SK-N-SH (cell line): ENCODE results near the gene STARD13. TPM values are rescaled to one million over a fixed set of nuclear protein-coding genes. Genes with fewer than 3 reads are reported as not detected.

Experiments
- CTCF ChIA-PET: fragments of 300-600, 350-600 bp; formaldehyde crosslinking; extraction: SDS; loops from one replicate; lab custom pipeline; 2021; lab: Yijun Ruan, JAX
- POLR2A ChIA-PET: fragments of 350-600 bp; sonication (Branson Sonifier 250); formaldehyde crosslinking; extraction: SDS; loops from one replicate; lab custom pipeline; 2020; ENCODE audit warnings: antibody characterized with exemption, inconsistent platforms; lab: Yijun Ruan, JAX
- DNase-seq: peaks from one replicate; pipeline ENCODE4 v3.0.0; 2012
- H2AFZ ChIP-seq: fragments of 200-600 bp; sonication (generic); 2 replicates; pipeline ENCODE4 v1.8.1; 2016; ENCODE audit warnings: antibody characterized with exemption, mild to moderate bottlenecking, low read depth
- H3F3A ChIP-seq: fragments of 200-600 bp; sonication (generic); replicated peaks from 2 replicates; pipeline ENCODE3; 2016; ENCODE audit warnings: antibody characterized with exemption, mild to moderate bottlenecking; ENCODE audit not compliant: insufficient read depth
- H3K27ac ChIP-seq, 2 experiments: fragments of 200-500 bp in 1 of 2; fragments of 200-600 bp in 1 of 2; sonication (Bioruptor generic) in 1 of 2; sonication (generic), shearing (Covaris generic) in 1 of 2; 2 replicates each; pipeline versions ENCODE4 v1.5.1 to v1.6.1; 2014 to 2016; ENCODE audit warnings: low read depth in 2 of 2, inconsistent platforms in 1 of 2, low read length in 1 of 2, mild to moderate bottlenecking in 1 of 2, mixed read lengths in 1 of 2
- H3K27me3 ChIP-seq: fragments of 200-600 bp; sonication (generic), shearing (Covaris generic); 2 replicates; pipeline ENCODE4 v1.6.1; 2016; ENCODE audit warnings: mixed run types; ENCODE audit not compliant: insufficient read depth
- H3K36me3 ChIP-seq, 2 experiments: fragments of 200-500 bp in 1 of 2; fragments of 200-600 bp in 1 of 2; sonication (Bioruptor generic) in 1 of 2; sonication (generic) in 1 of 2; replicated peaks in 1 of 2; 2 replicates each; pipeline versions ENCODE3 to v1.5.1; 2014 to 2016; ENCODE audit warnings: low read length in 1 of 2, mild to moderate bottlenecking in 1 of 2; ENCODE audit not compliant: insufficient read depth in 2 of 2, control insufficient read depth in 1 of 2
- H3K4me1 ChIP-seq, 2 experiments: fragments of 200-500 bp in 1 of 2; fragments of 200-600 bp in 1 of 2; sonication (Bioruptor generic) in 1 of 2; sonication (generic), shearing (Covaris generic) in 1 of 2; 2 replicates each; pipeline versions ENCODE4 v1.5.1 to v1.6.1; 2014 to 2016; ENCODE audit warnings: low read depth in 1 of 2, low read length in 1 of 2, mixed run types in 1 of 2; ENCODE audit not compliant: insufficient read depth in 2 of 2, control insufficient read depth in 1 of 2
- H3K4me2 ChIP-seq: fragments of 200-600 bp; sonication (generic), shearing (Covaris generic); 2 replicates; pipeline ENCODE4 v1.6.1; 2017; ENCODE audit warnings: mixed run types
- H3K4me3 ChIP-seq, 2 experiments: fragments of 200-500 bp in 1 of 2; fragments of 200-600 bp in 1 of 2; sonication (Bioruptor generic) in 1 of 2; sonication (generic), shearing (Covaris generic) in 1 of 2; 2 replicates each; pipeline versions ENCODE4 v1.5.1 to v1.8.1; 2014 to 2016; ENCODE audit warnings: low read depth in 2 of 2, inconsistent platforms in 1 of 2, low read length in 1 of 2, mild to moderate bottlenecking in 1 of 2, mixed read lengths in 1 of 2, moderate library complexity in 1 of 2
- H3K79me2 ChIP-seq: fragments of 200-600 bp; sonication (generic); 2 replicates; pipeline ENCODE4 v1.8.1; 2017; ENCODE audit warnings: mild to moderate bottlenecking; ENCODE audit not compliant: insufficient read depth
- H3K9ac ChIP-seq: fragments of 200-600 bp; sonication (generic); 2 replicates; pipeline ENCODE4 v1.6.1; 2017; ENCODE audit warnings: mixed run types
- H3K9me2 ChIP-seq: fragments of 200-600 bp; sonication (generic); 2 replicates; pipeline ENCODE4 v1.6.1; 2017; ENCODE audit warnings: mixed run types
- H3K9me3 ChIP-seq: fragments of 200-600 bp; sonication (generic); 2 replicates; pipeline ENCODE4 v1.6.1; 2017; ENCODE audit warnings: mixed run types, mild to moderate bottlenecking, moderate library complexity
- H4K20me1 ChIP-seq: fragments of 200-600 bp; sonication (generic); 2 replicates; pipeline ENCODE4 v1.6.1; 2017; ENCODE audit warnings: mild to moderate bottlenecking, mixed run types; ENCODE audit not compliant: insufficient read depth
- EZH2phosphoT487 ChIP-seq: fragments of 200-600 bp; sonication (generic); IDR thresholded peaks from 2 replicates; pipeline ENCODE4 v1.6.1; 2017; ENCODE audit warnings: low read depth, mixed run types, mild to moderate bottlenecking, antibody characterized with exemption, moderate library complexity, borderline replicate concordance
- FOSL2 ChIP-seq: IDR thresholded peaks from 2 replicates; pipeline ENCODE4 v1.4.0; 2012; ENCODE audit warnings: low read depth, mild to moderate bottlenecking, moderate library complexity, borderline replicate concordance
- GATA2 ChIP-seq: sonication (generic); formaldehyde crosslinking; IDR thresholded peaks from 2 replicates; pipeline ENCODE4 v1.5.0; 2020; ENCODE audit warnings: mild to moderate bottlenecking, missing genetic modification reagents
- JUND ChIP-seq: IDR thresholded peaks from 2 replicates; pipeline ENCODE4 v1.4.0; 2012
- MEF2A ChIP-seq: IDR thresholded peaks from 2 replicates; pipeline ENCODE4 v1.4.0; 2012; ENCODE audit warnings: low read depth, borderline replicate concordance
- MXI1 ChIP-seq: IDR thresholded peaks from 2 replicates; pipeline ENCODE4 v1.6.1; 2012; ENCODE audit warnings: mild to moderate bottlenecking, low read depth, low read length, improper control_type of control experiment
- NFIC ChIP-seq: IDR thresholded peaks from 2 replicates; pipeline ENCODE4 v1.4.0; 2012; ENCODE audit warnings: borderline replicate concordance
- POLR2AphosphoS5 ChIP-seq: IDR thresholded peaks from 2 replicates; pipeline ENCODE4 v1.6.1; 2012; ENCODE audit warnings: low read depth, low read length
- RAD21 ChIP-seq: IDR thresholded peaks from 2 replicates; pipeline ENCODE4 v1.6.1; 2012; ENCODE audit warnings: mild to moderate bottlenecking, low read length
- RFX5 ChIP-seq: IDR thresholded peaks from 2 replicates; pipeline ENCODE4 v1.6.1; 2012; ENCODE audit warnings: mild to moderate bottlenecking, improper control_type of control experiment, low read length
- SIN3A ChIP-seq: IDR thresholded peaks from 2 replicates; pipeline ENCODE4 v1.6.1; 2012; ENCODE audit warnings: low read depth, mild to moderate bottlenecking, low read length, moderate library complexity, borderline replicate concordance
- TAF1 ChIP-seq: IDR thresholded peaks from 2 replicates; pipeline ENCODE4 v1.6.1; 2012; ENCODE audit warnings: low read depth, mild to moderate bottlenecking, low read length, moderate library complexity, borderline replicate concordance
- YY1 ChIP-seq: IDR thresholded peaks from 2 replicates; pipeline ENCODE4 v1.4.0; 2012; ENCODE audit warnings: low read depth, mild to moderate bottlenecking
- WGBS: methylation state at CpG from one replicate; pipeline ENCODE4 v1.1.6; 2017; ENCODE audit warnings: low lambda C conversion rate; 5-methylcytosine and 5-hydroxymethylcytosine counted together
- polyA plus RNA-seq, 3 experiments: library from polyadenylated mRNA; depleted of rRNA; stranded (reverse); fragments of >200 nt; gene quantifications; 2 replicates each; pipeline ENCODE4 v1.2.3, GENCODE V29; 2012
- TF ChIP-seq, protein P1 (sequence below): fragments of 150-350 bp; IDR thresholded peaks from 2 replicates; pipeline ENCODE4 v1.6.1; 2017; ENCODE audit warnings: antibody characterized with exemption, low read length, low read depth, borderline replicate concordance
- TF ChIP-seq, protein P2 (sequence below): IDR thresholded peaks from 2 replicates; pipeline ENCODE4 v1.4.0; 2012; ENCODE audit warnings: low read depth, borderline replicate concordance
- TF ChIP-seq, protein P3 (sequence below): IDR thresholded peaks from 2 replicates; pipeline ENCODE4; 2012
- TF ChIP-seq, protein P4 (sequence below): IDR thresholded peaks from 2 replicates; pipeline ENCODE4 v1.4.0; 2012; ENCODE audit warnings: low read depth, borderline replicate concordance

The STARD13 gene
- polyA plus RNA-seq, 1 of the 3 experiments (the other 2 are of a cell fraction), result 5.7 TPM

DNA sequence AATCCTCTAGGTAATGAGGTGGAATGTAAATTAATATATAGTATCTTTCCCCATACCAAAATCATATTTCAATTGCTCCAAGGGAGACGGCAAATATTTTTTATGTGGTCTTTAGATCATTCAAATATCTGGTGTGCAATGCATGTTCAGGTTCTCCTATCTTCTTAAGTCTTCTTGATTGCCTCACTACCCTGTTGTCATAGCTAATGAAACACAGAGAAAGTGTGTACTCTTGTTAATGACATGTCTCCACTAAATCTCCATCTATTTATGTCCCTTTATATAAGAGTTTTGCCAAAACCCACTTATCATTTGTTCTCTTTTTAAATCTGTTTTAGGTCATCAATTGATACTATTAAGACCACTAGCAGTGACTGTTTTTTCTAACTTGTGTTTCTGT, 6.6 kb downstream of the STARD13 start:
- 0% methylated on average over 1 of the region's 1 CpG for WGBS
- peak overlapping the region in 1 of 2 experiments; percentile 93; a peak in 3 of 4 replicates for H3K27ac ChIP-seq
- H3K9me3 ChIP-seq, result no peaks in the 10 kb centered on the region
- H3K9ac ChIP-seq, result peak overlapping the region; percentile 55; the same call in 1 of the 2 replicates
- no peaks in the 10 kb centered on the region for H4K20me1 ChIP-seq
- peak overlapping the region; percentile 40 for H3K4me2 ChIP-seq
- peaks cover 51% of the 10 kb centered on the region for H3F3A ChIP-seq
- peaks cover 3 to 78% of the 10 kb centered on the region in 2 experiments for H3K4me1 ChIP-seq
- no peaks in the 10 kb centered on the region for H3K27me3 ChIP-seq
- no peak overlapping the region for H3K4me3 ChIP-seq
- no peak overlapping the region for H2AFZ ChIP-seq
- no peak for DNase-seq
- no peaks in the 10 kb centered on the region for H3K9me2 ChIP-seq
- CTCF ChIA-PET, result interaction anchor here (0.9 to 1.2 kb wide), 2 partner anchors 10 to 11 kb away, joined by 3 read pairs; no protein-coding TSS in a partner anchor
- peaks cover 87% of the 10 kb centered on the region for H3K79me2 ChIP-seq
- POLR2A ChIA-PET, result no interaction called here
- TF ChIP-seq TAF1 (no peak), RAD21 (no peak), FOSL2 (no peak), GATA2 (CRISPR knock-in tag) (no peak), JUND (no peak), POLR2AphosphoS5 (no peak), SIN3A (no peak), NFIC (no peak), MEF2A (no peak), YY1 (no peak), EZH2phosphoT487 (no peak), MXI1 (no peak), RFX5 (no peak)
- TF ChIP-seq, protein P1, sequence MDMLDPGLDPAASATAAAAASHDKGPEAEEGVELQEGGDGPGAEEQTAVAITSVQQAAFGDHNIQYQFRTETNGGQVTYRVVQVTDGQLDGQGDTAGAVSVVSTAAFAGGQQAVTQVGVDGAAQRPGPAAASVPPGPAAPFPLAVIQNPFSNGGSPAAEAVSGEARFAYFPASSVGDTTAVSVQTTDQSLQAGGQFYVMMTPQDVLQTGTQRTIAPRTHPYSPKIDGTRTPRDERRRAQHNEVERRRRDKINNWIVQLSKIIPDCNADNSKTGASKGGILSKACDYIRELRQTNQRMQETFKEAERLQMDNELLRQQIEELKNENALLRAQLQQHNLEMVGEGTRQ, result no peak
- TF ChIP-seq, protein P2, sequence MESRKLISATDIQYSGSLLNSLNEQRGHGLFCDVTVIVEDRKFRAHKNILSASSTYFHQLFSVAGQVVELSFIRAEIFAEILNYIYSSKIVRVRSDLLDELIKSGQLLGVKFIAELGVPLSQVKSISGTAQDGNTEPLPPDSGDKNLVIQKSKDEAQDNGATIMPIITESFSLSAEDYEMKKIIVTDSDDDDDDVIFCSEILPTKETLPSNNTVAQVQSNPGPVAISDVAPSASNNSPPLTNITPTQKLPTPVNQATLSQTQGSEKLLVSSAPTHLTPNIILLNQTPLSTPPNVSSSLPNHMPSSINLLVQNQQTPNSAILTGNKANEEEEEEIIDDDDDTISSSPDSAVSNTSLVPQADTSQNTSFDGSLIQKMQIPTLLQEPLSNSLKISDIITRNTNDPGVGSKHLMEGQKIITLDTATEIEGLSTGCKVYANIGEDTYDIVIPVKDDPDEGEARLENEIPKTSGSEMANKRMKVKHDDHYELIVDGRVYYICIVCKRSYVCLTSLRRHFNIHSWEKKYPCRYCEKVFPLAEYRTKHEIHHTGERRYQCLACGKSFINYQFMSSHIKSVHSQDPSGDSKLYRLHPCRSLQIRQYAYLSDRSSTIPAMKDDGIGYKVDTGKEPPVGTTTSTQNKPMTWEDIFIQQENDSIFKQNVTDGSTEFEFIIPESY, result no peak
- TF ChIP-seq, protein P3, sequence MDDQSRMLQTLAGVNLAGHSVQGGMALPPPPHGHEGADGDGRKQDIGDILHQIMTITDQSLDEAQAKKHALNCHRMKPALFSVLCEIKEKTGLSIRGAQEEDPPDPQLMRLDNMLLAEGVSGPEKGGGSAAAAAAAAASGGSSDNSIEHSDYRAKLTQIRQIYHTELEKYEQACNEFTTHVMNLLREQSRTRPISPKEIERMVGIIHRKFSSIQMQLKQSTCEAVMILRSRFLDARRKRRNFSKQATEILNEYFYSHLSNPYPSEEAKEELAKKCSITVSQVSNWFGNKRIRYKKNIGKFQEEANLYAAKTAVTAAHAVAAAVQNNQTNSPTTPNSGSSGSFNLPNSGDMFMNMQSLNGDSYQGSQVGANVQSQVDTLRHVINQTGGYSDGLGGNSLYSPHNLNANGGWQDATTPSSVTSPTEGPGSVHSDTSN, result no peak
- TF ChIP-seq, protein P4, sequence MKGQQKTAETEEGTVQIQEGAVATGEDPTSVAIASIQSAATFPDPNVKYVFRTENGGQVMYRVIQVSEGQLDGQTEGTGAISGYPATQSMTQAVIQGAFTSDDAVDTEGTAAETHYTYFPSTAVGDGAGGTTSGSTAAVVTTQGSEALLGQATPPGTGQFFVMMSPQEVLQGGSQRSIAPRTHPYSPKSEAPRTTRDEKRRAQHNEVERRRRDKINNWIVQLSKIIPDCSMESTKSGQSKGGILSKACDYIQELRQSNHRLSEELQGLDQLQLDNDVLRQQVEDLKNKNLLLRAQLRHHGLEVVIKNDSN, result no peak
- peaks cover 0 to 3% of the 10 kb centered on the region in 2 experiments for H3K36me3 ChIP-seq
